GM06990 (cell line): ENCODE data around the gene ITIH2.

Experiments used
- DNase-seq: peaks from one replicate; pipeline ENCODE4 v3.0.0-alpha.2; 2011; ENCODE audit not compliant: insufficient read length; ENCODE audit errors: extremely low read depth
- H3K27me3 ChIP-seq: replicated peaks from 2 replicates; pipeline ENCODE4 v1.6.0; 2011; ENCODE audit warnings: low read length; ENCODE audit not compliant: control insufficient read depth, insufficient read depth
- H3K36me3 ChIP-seq: 2 replicates; pipeline ENCODE4 v1.5.1; 2011; ENCODE audit warnings: low read length; ENCODE audit not compliant: control insufficient read depth, insufficient read depth
- H3K4me3 ChIP-seq: replicated peaks from 2 replicates; pipeline ENCODE4 v1.5.1; 2011; ENCODE audit warnings: low read depth, mild to moderate bottlenecking, control low read depth, low read length
- TF ChIP-seq, protein P1 (sequence below): IDR thresholded peaks from 2 replicates; pipeline ENCODE4 v1.5.1; 2011; ENCODE audit warnings: low read length, control low read depth, mild to moderate bottlenecking, inconsistent platforms; ENCODE audit not compliant: insufficient read depth, poor library complexity, severe bottlenecking

Gene ITIH2

DNA sequence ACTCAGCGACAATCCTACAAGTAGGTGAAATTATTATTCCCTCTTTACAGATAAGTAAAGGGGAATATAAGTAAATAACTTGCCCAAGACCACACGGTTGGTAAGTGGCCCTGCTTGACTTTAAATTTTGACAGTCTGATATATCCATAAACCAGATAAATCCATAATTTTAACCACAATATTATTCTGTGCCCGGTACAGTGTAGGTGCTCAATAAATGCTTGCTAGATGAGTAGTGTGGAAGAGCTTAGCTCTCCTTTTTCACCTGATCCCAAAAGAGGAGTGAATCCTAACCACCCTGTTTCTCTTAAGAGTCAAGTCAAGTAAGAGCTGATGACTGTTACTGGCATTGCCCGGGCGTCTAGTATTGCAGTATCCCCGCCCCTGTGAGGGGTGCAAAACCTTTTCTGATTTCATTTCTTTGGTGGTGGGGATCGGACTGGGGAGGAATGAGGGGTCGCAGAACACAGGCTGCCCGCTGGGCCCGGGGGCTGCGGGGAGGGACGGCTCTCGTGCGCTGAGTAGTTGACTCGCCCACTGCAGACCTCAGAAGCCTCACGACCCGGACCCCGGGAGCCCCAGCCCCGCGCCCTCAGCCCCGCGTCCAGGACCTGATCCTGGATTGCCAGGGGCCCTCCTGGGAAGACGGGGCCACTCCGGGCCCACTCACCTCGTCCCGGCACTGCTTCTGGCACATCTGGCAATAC is 84.2 kb downstream of the ITIH2 start:
- TF ChIP-seq, protein P1, sequence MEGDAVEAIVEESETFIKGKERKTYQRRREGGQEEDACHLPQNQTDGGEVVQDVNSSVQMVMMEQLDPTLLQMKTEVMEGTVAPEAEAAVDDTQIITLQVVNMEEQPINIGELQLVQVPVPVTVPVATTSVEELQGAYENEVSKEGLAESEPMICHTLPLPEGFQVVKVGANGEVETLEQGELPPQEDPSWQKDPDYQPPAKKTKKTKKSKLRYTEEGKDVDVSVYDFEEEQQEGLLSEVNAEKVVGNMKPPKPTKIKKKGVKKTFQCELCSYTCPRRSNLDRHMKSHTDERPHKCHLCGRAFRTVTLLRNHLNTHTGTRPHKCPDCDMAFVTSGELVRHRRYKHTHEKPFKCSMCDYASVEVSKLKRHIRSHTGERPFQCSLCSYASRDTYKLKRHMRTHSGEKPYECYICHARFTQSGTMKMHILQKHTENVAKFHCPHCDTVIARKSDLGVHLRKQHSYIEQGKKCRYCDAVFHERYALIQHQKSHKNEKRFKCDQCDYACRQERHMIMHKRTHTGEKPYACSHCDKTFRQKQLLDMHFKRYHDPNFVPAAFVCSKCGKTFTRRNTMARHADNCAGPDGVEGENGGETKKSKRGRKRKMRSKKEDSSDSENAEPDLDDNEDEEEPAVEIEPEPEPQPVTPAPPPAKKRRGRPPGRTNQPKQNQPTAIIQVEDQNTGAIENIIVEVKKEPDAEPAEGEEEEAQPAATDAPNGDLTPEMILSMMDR, result no peak
- no peak for DNase-seq
- H3K36me3 ChIP-seq, result peaks cover 2% of the 10 kb centered on the region
- H3K27me3 ChIP-seq, result no peaks in the 10 kb centered on the region
- peak overlapping the region; percentile 87 for H3K4me3 ChIP-seq

DNA sequence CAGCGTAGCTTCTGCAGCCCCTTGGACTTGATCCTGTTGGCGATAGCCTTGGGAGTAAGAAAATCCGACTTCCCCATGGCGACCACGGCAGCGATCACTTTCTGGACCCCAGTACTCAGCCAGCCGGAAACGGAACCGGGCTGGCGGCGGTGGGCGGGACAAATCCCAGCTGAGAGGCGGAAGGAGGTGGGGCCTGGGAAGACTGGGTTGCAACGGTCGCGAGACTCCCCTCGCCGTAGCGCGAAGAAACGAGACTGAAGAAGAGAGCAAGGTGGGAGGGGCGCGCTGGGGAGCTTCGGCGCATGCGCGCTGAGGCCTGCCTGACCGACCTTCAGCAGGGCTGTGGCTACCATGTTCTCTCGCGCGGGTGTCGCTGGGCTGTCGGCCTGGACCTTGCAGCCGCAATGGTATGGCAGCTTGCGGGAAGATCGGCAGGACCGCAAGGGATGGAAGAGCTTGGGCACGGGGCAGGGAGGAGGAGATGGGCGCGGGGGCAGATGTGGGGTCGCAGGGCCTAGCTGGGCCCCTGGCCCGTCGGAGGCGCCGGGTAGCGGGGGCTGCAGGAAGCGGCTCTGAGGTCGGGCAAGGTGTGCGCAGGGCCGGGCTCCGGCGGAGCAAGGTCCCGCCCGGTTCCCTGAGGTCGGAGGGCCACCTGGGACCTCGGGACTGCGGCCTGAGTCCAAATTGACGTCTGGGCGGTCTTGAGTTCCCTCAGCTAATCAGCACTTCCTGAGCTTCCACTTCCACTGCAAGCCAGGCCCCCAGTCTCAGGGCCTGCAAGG is 84.9 kb downstream of the ITIH2 start, which contains the start of the genes ATP5F1C and KIN:
TSS of gene ATP5F1C (plus strand) at position 321 of the 782 bp plus-strand sequence. CDS start at position 352, 31 bp downstream.
TSS of gene KIN (minus strand) at position 137 of the 782 bp plus-strand sequence. CDS start at position 77, 60 bp downstream.
- TF ChIP-seq, protein P1, result no peak

DNA sequence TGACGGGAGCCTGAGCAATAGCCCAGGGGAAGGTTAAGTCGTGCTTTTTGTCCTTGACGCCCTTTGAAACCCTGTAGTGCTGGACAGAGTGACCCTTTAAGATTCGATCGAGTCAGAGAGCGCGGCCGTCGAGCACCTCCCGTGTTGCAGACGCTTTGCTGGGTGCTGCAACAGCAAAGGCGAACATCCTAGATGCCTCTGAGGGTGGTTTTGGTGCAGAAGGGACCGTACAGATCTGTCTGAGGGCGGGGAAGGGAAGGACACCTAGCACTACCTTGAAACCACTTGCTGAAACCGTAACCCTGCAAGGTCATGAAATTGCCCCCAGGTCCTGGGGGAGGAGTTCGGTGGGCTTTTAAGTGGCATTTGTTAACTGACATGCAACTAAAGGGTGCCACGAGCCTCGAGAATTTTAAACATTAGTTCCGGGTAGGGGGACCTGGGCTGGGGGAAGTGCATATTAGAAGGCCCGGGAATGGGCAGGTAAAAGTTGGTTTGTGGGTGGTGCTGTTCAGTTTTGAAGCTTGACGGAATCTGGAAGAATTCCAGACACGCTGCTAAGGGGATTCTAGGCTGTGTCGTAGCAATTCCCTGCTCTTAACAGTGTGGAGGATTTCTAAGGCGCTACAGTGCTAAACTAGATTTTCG is 85.6 kb downstream of the ITIH2 start:
- no peaks in the 10 kb centered on the region for H3K27me3 ChIP-seq
- peak overlapping the region; percentile 87 for H3K4me3 ChIP-seq
- TF ChIP-seq, protein P1, result no peak
- DNase-seq, result no peak
- H3K36me3 ChIP-seq, result peaks cover 2% of the 10 kb centered on the region

More for the DNA sequence above, 84.9 kb downstream of the ITIH2 start, which contains the start of the genes ATP5F1C and KIN:
- Histone ChIP-seq H3K27me3 (no peaks in the 10 kb centered on the region), H3K4me3 (peak within 1 kb of the TSS; percentile 87), H3K36me3 (peaks cover 2% of the 10 kb centered on the region)
- peak; percentile 98 for DNase-seq

DNA sequence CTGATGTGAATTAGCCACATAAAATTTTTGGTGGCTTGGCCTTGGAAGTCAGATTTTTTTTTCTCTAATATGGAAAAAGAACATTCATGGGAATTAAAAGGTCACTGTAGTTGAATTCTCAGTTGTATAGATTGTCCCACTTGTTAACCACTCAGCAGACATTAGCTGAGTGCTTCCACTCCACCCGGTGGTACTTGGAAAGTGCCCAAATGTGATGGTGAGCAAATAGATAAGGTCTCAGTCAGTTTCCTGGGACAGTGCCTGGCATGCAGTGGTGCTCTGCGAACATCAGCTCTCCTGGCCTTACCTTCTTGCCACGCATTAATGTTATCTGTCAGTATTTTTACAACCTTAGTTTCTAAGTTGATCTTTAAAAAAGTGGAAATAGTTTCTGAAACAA is 86.3 kb downstream of the ITIH2 start:
- TF ChIP-seq, protein P1, result no peak
- Histone ChIP-seq H3K4me3 (peak overlapping the region; percentile 87), H3K27me3 (no peaks in the 10 kb centered on the region), H3K36me3 (peaks cover 2% of the 10 kb centered on the region)
- DNase-seq, result no peak

DNA sequence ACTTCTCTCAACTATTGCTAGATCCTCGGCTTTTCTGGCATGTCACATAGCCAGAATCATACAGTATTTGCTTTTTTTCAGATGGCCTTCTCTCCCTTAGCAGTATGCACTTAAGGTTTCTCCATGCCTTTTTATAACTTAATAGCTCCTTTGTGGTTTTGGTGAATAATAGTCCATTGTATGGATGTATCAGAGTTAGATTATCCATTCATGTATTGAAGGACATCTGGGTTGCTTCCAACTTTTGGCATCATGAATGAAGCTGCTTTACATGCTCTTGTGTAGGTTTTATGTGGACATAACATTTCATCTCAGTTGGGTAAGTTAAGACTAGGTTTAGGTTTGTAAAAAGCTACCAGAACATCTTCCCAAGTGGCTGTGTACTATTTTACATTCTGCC is 89.4 kb downstream of the ITIH2 start:
- DNase-seq, result no peak
- Histone ChIP-seq H3K36me3 (peaks cover 4% of the 10 kb centered on the region), H3K4me3 (no peak overlapping the region), H3K27me3 (no peaks in the 10 kb centered on the region)
- TF ChIP-seq, protein P1, result no peak
